ENCODE measurements around the gene MAP2K2. TPM values are rescaled to one million over a fixed set of nuclear protein-coding genes. Genes with fewer than 3 reads are reported as not detected.

MAP2K2 gene
- total and polyA plus RNA-seq, 9 of the 15 experiments (the other 6 are each of a cell fraction or from before 2014, with no cell fraction given): 1.0 to 151 (median 58.3) TPM

DNA sequence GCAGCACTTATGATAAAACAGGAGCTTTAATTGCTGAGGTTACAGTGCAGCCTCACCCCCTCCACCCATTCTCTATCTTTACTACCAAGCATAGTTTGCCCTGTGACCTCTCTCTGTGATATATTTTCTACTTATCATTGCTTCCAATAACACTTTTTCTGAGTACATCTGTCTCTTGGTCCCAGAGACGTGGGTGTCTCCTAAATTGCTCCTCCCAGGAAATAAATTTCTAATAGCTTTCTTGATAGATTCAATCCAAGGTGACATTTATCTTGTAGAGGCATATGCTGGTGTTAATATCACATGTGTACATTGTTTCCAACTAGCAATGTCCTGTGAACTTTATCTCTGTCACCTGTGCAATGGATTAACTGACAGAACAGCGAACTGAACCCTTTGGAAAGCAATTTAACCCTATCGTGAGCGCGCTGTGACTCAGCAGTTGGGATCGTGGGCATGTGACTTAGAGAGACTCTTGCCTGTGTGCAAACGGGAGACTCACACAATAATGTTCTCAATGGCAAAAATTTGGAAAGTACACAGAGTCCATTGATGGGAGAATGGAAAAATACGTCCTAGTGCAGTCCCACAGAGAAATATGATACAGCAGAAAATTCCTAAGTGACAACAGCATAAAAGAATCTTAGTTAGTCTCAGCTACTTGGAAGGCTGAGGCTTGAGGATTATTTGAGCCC, 7.0 kb upstream of the MAP2K2 start (continued):
- TF ChIP-seq TEAD2 (tag; IDR thresholded peaks at IDR 0.05): no peak
- TF ChIP-seq TCF3 (CRISPR knock-in tag; IDR thresholded peaks at IDR 0.05): peak; percentile 90
- TF ChIP-seq, protein P1, sequence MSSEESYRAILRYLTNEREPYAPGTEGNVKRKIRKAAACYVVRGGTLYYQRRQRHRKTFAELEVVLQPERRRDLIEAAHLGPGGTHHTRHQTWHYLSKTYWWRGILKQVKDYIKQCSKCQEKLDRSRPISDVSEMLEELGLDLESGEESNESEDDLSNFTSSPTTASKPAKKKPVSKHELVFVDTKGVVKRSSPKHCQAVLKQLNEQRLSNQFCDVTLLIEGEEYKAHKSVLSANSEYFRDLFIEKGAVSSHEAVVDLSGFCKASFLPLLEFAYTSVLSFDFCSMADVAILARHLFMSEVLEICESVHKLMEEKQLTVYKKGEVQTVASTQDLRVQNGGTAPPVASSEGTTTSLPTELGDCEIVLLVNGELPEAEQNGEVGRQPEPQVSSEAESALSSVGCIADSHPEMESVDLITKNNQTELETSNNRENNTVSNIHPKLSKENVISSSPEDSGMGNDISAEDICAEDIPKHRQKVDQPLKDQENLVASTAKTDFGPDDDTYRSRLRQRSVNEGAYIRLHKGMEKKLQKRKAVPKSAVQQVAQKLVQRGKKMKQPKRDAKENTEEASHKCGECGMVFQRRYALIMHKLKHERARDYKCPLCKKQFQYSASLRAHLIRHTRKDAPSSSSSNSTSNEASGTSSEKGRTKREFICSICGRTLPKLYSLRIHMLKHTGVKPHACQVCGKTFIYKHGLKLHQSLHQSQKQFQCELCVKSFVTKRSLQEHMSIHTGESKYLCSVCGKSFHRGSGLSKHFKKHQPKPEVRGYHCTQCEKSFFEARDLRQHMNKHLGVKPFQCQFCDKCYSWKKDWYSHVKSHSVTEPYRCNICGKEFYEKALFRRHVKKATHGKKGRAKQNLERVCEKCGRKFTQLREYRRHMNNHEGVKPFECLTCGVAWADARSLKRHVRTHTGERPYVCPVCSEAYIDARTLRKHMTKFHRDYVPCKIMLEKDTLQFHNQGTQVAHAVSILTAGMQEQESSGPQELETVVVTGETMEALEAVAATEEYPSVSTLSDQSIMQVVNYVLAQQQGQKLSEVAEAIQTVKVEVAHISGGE (CRISPR knock-in tag; IDR thresholded peaks at IDR 0.05): no peak
- peak; percentile 39; the same call in 1 of the 2 replicates for TF ChIP-seq ADNP (tag; IDR thresholded peaks at IDR 0.05)
- TF ChIP-seq, protein P2, sequence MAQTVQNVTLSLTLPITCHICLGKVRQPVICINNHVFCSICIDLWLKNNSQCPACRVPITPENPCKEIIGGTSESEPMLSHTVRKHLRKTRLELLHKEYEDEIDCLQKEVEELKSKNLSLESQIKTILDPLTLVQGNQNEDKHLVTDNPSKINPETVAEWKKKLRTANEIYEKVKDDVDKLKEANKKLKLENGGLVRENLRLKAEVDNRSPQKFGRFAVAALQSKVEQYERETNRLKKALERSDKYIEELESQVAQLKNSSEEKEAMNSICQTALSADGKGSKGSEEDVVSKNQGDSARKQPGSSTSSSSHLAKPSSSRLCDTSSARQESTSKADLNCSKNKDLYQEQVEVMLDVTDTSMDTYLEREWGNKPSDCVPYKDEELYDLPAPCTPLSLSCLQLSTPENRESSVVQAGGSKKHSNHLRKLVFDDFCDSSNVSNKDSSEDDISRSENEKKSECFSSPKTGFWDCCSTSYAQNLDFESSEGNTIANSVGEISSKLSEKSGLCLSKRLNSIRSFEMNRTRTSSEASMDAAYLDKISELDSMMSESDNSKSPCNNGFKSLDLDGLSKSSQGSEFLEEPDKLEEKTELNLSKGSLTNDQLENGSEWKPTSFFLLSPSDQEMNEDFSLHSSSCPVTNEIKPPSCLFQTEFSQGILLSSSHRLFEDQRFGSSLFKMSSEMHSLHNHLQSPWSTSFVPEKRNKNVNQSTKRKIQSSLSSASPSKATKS (CRISPR knock-in tag; IDR thresholded peaks at IDR 0.05): no peak
- TF ChIP-seq RAD51 (IDR thresholded peaks at IDR 0.05; ENCODE audit: borderline replicate concordance, low read depth): peak; percentile 87
- TF ChIP-seq POLR3A (IDR thresholded peaks at IDR 0.05; ENCODE audit: borderline replicate concordance, extremely low read depth, insufficient read depth, insufficient read length): no peak
- no peak for TF ChIP-seq CBX5 (IDR thresholded peaks at IDR 0.05; ENCODE audit: borderline replicate concordance, low read depth)
- TF ChIP-seq RBM34 (IDR thresholded peaks at IDR 0.05; ENCODE audit: borderline replicate concordance, insufficient read depth, low read length): no peak
- peak; percentile 41 for TF ChIP-seq BRD9 (IDR thresholded peaks at IDR 0.05; ENCODE audit: low read depth, partially characterized antibody)
- peak; percentile 84 for TF ChIP-seq MTA2 (IDR thresholded peaks at IDR 0.05; ENCODE audit: low read depth)
- TF ChIP-seq L3MBTL2 (IDR thresholded peaks at IDR 0.05): peak; percentile 77
- peak; percentile 92 for TF ChIP-seq TAL1 (IDR thresholded peaks at IDR 0.05)
- TF ChIP-seq ZNF263 (CRISPR knock-in tag; IDR thresholded peaks at IDR 0.05; ENCODE audit: borderline replicate concordance): no peak; the same call in 1 of the 2 replicates
- peak in 1 of 2 experiments; percentile 79; a peak in 3 of 4 replicates for TF ChIP-seq RCOR1 (IDR thresholded peaks at IDR 0.05; ENCODE audit: borderline replicate concordance in 1 of 2, low read depth in 2 of 2, low read length in 2 of 2)
- TF ChIP-seq, protein P3, sequence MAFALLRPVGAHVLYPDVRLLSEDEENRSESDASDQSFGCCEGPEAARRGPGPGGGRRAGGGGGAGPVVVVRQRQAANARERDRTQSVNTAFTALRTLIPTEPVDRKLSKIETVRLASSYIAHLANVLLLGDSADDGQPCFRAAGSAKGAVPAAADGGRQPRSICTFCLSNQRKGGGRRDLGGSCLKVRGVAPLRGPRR (CRISPR knock-in tag; IDR thresholded peaks at IDR 0.05): 0 out of 2 replicates have a peak, but pooled peaks have one; percentile 35
- peak; percentile 61; the same call in 1 of the 2 replicates for TF ChIP-seq RNF2 (IDR thresholded peaks at IDR 0.05)
- TF ChIP-seq, protein P4, sequence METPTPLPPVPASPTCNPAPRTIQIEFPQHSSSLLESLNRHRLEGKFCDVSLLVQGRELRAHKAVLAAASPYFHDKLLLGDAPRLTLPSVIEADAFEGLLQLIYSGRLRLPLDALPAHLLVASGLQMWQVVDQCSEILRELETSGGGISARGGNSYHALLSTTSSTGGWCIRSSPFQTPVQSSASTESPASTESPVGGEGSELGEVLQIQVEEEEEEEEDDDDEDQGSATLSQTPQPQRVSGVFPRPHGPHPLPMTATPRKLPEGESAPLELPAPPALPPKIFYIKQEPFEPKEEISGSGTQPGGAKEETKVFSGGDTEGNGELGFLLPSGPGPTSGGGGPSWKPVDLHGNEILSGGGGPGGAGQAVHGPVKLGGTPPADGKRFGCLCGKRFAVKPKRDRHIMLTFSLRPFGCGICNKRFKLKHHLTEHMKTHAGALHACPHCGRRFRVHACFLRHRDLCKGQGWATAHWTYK (CRISPR knock-in tag; IDR thresholded peaks at IDR 0.05): 0 out of 2 replicates have a peak, but pooled peaks have one; percentile 14
- no peak for TF ChIP-seq LCOR (CRISPR knock-in tag; IDR thresholded peaks at IDR 0.05)
- peak in 1 of 2 experiments; percentile 28; a peak in 1 of 4 replicates for TF ChIP-seq TBL1XR1 (IDR thresholded peaks at IDR 0.05; ENCODE audit: low read length in 2 of 2)
